MM.1S (cell line): Measurements from ENCODE around the gene LRFN2.

Source experiments
- DNase-seq: peaks from one replicate; pipeline ENCODE4 v3.0.0-alpha.2; 2015
- H2AFZ ChIP-seq: fragments of 300-600 bp; sonication (generic); 2 replicates; pipeline ENCODE4 v1.6.0; 2016; ENCODE audit warnings: antibody characterized with exemption, low read length
- H3F3A ChIP-seq: fragments of 300-600 bp; sonication (generic); 2 replicates; pipeline ENCODE4 v1.6.1; 2016; ENCODE audit warnings: mild to moderate bottlenecking, antibody characterized with exemption, low read length, moderate library complexity, mixed read lengths; ENCODE audit not compliant: insufficient read depth
- H3K27ac ChIP-seq: fragments of 300-600 bp; sonication (generic); 2 replicates; pipeline ENCODE4 v1.5.1; 2016; ENCODE audit warnings: mild to moderate bottlenecking, low read length
- H3K27me3 ChIP-seq: fragments of 300-600 bp; sonication (generic); replicated peaks from 2 replicates; pipeline ENCODE4 v1.6.0; 2016; ENCODE audit warnings: low read length; ENCODE audit not compliant: insufficient read depth
- H3K36me3 ChIP-seq: fragments of 300-600 bp; sonication (generic); replicated peaks from 2 replicates; pipeline ENCODE4 v1.6.1; 2016; ENCODE audit warnings: mild to moderate bottlenecking, low read length, mixed read lengths; ENCODE audit not compliant: insufficient read depth
- H3K4me1 ChIP-seq: fragments of 300-600 bp; sonication (generic); 2 replicates; pipeline ENCODE4 v1.6.1; 2016; ENCODE audit warnings: low read length, mixed read lengths
- H3K4me2 ChIP-seq: fragments of 300-600 bp; sonication (generic); 2 replicates; pipeline ENCODE4 v1.6.0; 2016; ENCODE audit warnings: low read depth, low read length
- H3K4me3 ChIP-seq: fragments of 300-600 bp; sonication (generic); 2 replicates; pipeline ENCODE4 v1.5.1; 2016; ENCODE audit warnings: low read length, mixed read lengths
- H3K79me2 ChIP-seq: fragments of 300-600 bp; sonication (generic); 2 replicates; pipeline ENCODE4 v1.6.1; 2016; ENCODE audit warnings: mixed run types, low read length, mixed read lengths
- H3K9ac ChIP-seq: fragments of 300-600 bp; sonication (generic); 2 replicates; pipeline ENCODE4 v1.6.1; 2016; ENCODE audit warnings: low read length, mixed read lengths
- H3K9me2 ChIP-seq: fragments of 300-600 bp; sonication (generic); replicated peaks from 2 replicates; pipeline ENCODE4 v1.6.1; 2016; ENCODE audit warnings: mild to moderate bottlenecking, low read length, mixed read lengths; ENCODE audit not compliant: insufficient read depth
- H3K9me3 ChIP-seq: fragments of 300-600 bp; sonication (generic); replicated peaks from 2 replicates; pipeline ENCODE4 v1.6.1; 2016; ENCODE audit warnings: mild to moderate bottlenecking, low read length, mixed read lengths; ENCODE audit not compliant: insufficient read depth
- H4K20me1 ChIP-seq: fragments of 300-600 bp; sonication (generic); 2 replicates; pipeline ENCODE4 v1.6.1; 2016; ENCODE audit warnings: mild to moderate bottlenecking, low read length, moderate library complexity, mixed read lengths; ENCODE audit not compliant: insufficient read depth
- EZH2 ChIP-seq: fragments of 300-600 bp; sonication (generic); optimal IDR thresholded peaks from 2 replicates; pipeline ENCODE3; 2017; ENCODE audit warnings: low read depth, mild to moderate bottlenecking, antibody characterized with exemption, low read length, mixed read lengths
- EZH2phosphoT487 ChIP-seq: fragments of 300-600 bp; sonication (generic); IDR thresholded peaks from 2 replicates; pipeline ENCODE4 v1.6.1; 2018; ENCODE audit warnings: antibody characterized with exemption, low read length
- TF ChIP-seq, protein P1 (sequence below): fragments of 300-600 bp; sonication (generic); IDR thresholded peaks from 2 replicates; pipeline ENCODE4 v1.5.1; 2016; ENCODE audit warnings: antibody characterized with exemption, low read length, mixed read lengths

Gene LRFN2

DNA sequence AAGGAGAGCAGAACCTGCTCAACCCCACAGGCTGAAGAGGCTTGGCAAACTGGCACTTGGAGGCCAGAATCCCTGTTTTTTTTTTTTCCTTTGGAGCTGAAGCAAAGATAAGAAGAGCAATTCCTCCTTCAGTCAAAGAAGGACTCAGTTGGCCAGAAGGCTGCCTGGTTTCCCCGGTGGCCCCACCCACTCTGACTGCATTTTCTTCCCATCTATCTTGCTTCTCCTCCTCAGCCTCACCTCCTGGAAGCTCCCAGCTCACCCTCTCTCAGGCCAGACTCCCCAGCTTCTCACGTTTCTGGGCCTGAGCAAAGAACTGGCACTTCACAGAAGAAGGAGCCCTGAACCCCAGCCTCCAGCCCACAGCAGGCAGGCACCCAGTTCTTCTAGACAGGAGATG, 2.4 kb downstream of the LRFN2 start:
- no peaks in the 10 kb centered on the region for H3K9me2 ChIP-seq
- H3K4me2 ChIP-seq: no peak overlapping the region
- H3K27ac ChIP-seq: no peak overlapping the region
- no peak for TF ChIP-seq EZH2
- TF ChIP-seq EZH2phosphoT487: no peak
- TF ChIP-seq, protein P1, sequence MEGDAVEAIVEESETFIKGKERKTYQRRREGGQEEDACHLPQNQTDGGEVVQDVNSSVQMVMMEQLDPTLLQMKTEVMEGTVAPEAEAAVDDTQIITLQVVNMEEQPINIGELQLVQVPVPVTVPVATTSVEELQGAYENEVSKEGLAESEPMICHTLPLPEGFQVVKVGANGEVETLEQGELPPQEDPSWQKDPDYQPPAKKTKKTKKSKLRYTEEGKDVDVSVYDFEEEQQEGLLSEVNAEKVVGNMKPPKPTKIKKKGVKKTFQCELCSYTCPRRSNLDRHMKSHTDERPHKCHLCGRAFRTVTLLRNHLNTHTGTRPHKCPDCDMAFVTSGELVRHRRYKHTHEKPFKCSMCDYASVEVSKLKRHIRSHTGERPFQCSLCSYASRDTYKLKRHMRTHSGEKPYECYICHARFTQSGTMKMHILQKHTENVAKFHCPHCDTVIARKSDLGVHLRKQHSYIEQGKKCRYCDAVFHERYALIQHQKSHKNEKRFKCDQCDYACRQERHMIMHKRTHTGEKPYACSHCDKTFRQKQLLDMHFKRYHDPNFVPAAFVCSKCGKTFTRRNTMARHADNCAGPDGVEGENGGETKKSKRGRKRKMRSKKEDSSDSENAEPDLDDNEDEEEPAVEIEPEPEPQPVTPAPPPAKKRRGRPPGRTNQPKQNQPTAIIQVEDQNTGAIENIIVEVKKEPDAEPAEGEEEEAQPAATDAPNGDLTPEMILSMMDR: no peak
- no peaks in the 10 kb centered on the region for H3K9me3 ChIP-seq
- no peak overlapping the region for H3K9ac ChIP-seq
- H4K20me1 ChIP-seq: no peaks in the 10 kb centered on the region
- no peaks in the 10 kb centered on the region for H3K4me1 ChIP-seq
- no peak for DNase-seq
- no peak overlapping the region for H2AFZ ChIP-seq
- no peaks in the 10 kb centered on the region; the same call in 1 of the 2 replicates for H3K27me3 ChIP-seq
- no peaks in the 10 kb centered on the region for H3K79me2 ChIP-seq
- no peaks in the 10 kb centered on the region for H3K36me3 ChIP-seq
- H3F3A ChIP-seq: no peaks in the 10 kb centered on the region
- H3K4me3 ChIP-seq: no peak overlapping the region

DNA sequence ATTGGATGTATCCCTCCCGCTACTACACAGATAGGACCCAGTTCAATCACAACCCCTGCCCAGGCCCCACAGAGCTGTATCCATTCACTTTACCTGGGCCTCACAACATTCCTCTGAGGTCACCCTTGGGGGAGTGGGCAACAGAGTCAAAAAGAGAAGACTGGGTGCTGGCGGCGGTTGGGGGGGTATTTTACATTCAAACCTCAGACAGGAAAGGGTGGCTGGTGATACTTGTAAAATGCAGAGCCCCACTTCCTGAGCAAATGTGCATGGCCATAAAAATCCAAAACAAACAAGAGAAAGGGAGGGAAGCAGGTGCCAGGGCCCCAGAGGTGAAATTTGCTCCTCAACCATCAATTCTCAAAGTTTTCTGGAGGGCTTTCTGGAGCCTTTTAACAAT, 3.5 kb downstream of the LRFN2 start:
- Histone ChIP-seq H3F3A (no peaks in the 10 kb centered on the region), H3K27ac (no peak overlapping the region), H2AFZ (no peak overlapping the region), H3K4me2 (no peak overlapping the region), H3K9me2 (no peaks in the 10 kb centered on the region), H3K4me3 (no peak overlapping the region), H3K9me3 (no peaks in the 10 kb centered on the region), H3K27me3 (no peaks in the 10 kb centered on the region; the same call in 1 of the 2 replicates), H3K36me3 (no peaks in the 10 kb centered on the region), H3K9ac (no peak overlapping the region), H3K4me1 (no peaks in the 10 kb centered on the region), H4K20me1 (no peaks in the 10 kb centered on the region), H3K79me2 (no peaks in the 10 kb centered on the region)
- TF ChIP-seq EZH2 (no peak), EZH2phosphoT487 (no peak)
- TF ChIP-seq, protein P1: no peak
- no peak for DNase-seq

DNA sequence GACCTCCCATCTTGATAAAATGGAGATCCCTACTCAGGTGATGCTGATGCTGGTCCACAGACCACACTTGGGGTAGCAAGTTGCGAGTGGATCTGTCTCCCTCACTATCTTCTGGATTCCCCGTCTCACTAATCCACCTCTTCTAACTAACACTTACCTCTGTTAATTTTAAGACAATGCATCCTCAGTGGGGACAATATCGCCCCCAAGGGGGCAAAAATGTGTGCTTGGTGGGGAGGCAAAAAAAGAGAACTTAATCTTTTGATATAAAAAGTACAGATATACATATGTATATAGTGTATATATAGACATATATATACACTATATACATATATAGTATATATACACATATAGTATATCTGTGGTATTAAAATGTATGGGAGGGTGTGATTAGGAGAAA, 4.3 kb downstream of the LRFN2 start:
- TF ChIP-seq EZH2 (no peak), EZH2phosphoT487 (no peak)
- TF ChIP-seq, protein P1: no peak
- no peaks in the 10 kb centered on the region for H3K36me3 ChIP-seq
- no peaks in the 10 kb centered on the region for H3K4me1 ChIP-seq
- no peak overlapping the region for H3K9ac ChIP-seq
- no peak overlapping the region for H3K4me2 ChIP-seq
- no peak for DNase-seq
- H3F3A ChIP-seq: no peaks in the 10 kb centered on the region
- H3K9me3 ChIP-seq: no peaks in the 10 kb centered on the region
- H3K9me2 ChIP-seq: no peaks in the 10 kb centered on the region
- no peaks in the 10 kb centered on the region; the same call in 1 of the 2 replicates for H3K27me3 ChIP-seq
- no peaks in the 10 kb centered on the region for H3K79me2 ChIP-seq
- no peak overlapping the region for H2AFZ ChIP-seq
- no peak overlapping the region for H3K27ac ChIP-seq
- H3K4me3 ChIP-seq: no peak overlapping the region
- no peaks in the 10 kb centered on the region for H4K20me1 ChIP-seq
